RPMI7951 (cell line): ENCODE data around the gene FBXO2. TPM values are rescaled to one million over a fixed set of nuclear protein-coding genes. Genes with fewer than 3 reads are reported as not detected.

Experiments
- total RNA-seq: library from RNA; depleted of rRNA; stranded (reverse); fragments of >200 nt; shearing (Covaris generic); gene quantifications from 2 replicates; pipeline ENCODE4 v1.2.3, GENCODE V29; 2014; rRNA removed

Gene FBXO2
- total RNA-seq, 1 experiment from 2014 or later = 0.36 TPM

Other genes starting within 250 kb of the FBXO2 start
- not detected in 2 replicates for gene DISP3, start 175.3 kb downstream of the FBXO2 start, total RNA-seq
- 4.7 and 6.7 TPM in 2 replicates for gene FBXO44, start 448 bp upstream of the FBXO2 start, total RNA-seq
- gene FBXO6, start 9.8 kb upstream of the FBXO2 start, total RNA-seq = 2.3 and 2.9 TPM in 2 replicates
- 143 and 155 TPM in 2 replicates for gene MAD2L2, start 26.7 kb upstream of the FBXO2 start, total RNA-seq
- gene DRAXIN, start 37.3 kb upstream of the FBXO2 start, total RNA-seq = under 0.01 and 0.10 TPM in 2 replicates
- gene AGTRAP, start 81.7 kb upstream of the FBXO2 start, total RNA-seq = 53.5 and 94.5 TPM in 2 replicates
- gene C1orf167, start 107.8 kb upstream of the FBXO2 start, total RNA-seq = not detected in 2 replicates
- gene MTHFR, start 151.5 kb upstream of the FBXO2 start, total RNA-seq = 3.2 and 3.4 TPM in 2 replicates
- gene CLCN6, start 151.8 kb upstream of the FBXO2 start, total RNA-seq = 5.5 and 6.2 TPM in 2 replicates
- gene NPPA, start 193.4 kb upstream of the FBXO2 start, total RNA-seq = not detected in 2 replicates
- gene NPPB, start 204.5 kb upstream of the FBXO2 start, total RNA-seq = not detected in 2 replicates